GM12875 (cell line): ENCODE measurements around the gene FITM1.

Experiments used
- H3K4me3 ChIP-seq: one replicate; pipeline ENCODE4 v1.5.1; 2011; ENCODE audit warnings: low read depth, low read length, control low read depth
- TF ChIP-seq, protein P1 (sequence below): IDR thresholded peaks from 2 replicates; pipeline ENCODE4 v1.5.1; 2011; ENCODE audit warnings: low read depth, mild to moderate bottlenecking, control low read depth, inconsistent platforms, low read length, moderate library complexity, borderline replicate concordance; ENCODE audit not compliant: insufficient read depth

FITM1 gene

DNA sequence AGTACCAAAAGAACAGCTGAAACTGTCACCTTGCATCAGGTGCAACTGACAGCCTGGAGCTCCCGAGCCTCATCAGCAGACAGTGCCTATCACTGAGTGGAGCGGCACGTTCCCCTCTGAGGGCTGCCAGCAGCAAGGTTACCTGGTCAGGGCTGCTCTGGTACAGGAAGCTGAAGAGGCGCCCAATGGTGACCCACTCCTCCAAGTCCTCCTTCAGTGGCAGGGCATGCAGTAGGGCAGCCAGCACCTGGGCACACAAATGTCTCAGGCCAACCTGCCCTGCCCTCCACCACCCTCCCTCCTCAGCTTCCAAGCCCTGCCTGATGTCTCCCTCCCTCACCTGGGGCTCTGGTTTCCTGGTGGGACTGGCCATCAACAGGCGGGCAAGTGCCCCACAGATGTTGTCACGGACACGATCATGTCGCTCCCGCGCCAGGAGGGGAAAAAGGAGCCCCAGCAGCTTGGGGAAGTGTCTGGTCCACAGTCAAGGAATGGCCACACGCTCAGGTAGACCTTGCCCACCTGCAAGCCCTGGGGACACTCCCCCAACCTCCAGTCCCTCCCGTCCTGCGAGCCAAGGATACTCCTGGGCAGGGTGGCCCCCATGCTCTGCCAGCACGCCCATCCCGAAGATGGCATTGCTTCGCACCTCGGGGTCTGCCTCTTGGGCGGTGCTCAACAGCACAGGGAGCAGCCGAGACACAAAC is 51.1 kb downstream of the FITM1 start:
- TF ChIP-seq, protein P1, sequence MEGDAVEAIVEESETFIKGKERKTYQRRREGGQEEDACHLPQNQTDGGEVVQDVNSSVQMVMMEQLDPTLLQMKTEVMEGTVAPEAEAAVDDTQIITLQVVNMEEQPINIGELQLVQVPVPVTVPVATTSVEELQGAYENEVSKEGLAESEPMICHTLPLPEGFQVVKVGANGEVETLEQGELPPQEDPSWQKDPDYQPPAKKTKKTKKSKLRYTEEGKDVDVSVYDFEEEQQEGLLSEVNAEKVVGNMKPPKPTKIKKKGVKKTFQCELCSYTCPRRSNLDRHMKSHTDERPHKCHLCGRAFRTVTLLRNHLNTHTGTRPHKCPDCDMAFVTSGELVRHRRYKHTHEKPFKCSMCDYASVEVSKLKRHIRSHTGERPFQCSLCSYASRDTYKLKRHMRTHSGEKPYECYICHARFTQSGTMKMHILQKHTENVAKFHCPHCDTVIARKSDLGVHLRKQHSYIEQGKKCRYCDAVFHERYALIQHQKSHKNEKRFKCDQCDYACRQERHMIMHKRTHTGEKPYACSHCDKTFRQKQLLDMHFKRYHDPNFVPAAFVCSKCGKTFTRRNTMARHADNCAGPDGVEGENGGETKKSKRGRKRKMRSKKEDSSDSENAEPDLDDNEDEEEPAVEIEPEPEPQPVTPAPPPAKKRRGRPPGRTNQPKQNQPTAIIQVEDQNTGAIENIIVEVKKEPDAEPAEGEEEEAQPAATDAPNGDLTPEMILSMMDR, result no peak
- H3K4me3 ChIP-seq, result no peak overlapping the region
